NCI-H128 (cell line): ENCODE results near the gene MDN1.
A peak's percentile ranks its signal among the peaks of the same experiment; 100 is the strongest.

ENCODE experiments used
- DNase-seq: peaks from one replicate; lab custom pipeline; 2025; ENCODE audit not compliant: unreplicated experiment; lab: John Stamatoyannopoulos, UW

The MDN1 gene

GRCh38 chr6:89694428-89694827, 125.2 kb downstream of the MDN1 start:
- DNase-seq = no peak

GRCh38 chr6:89693207-89693606, 126.4 kb downstream of the MDN1 start:
- no peak for DNase-seq

GRCh38 chr6:89692256-89692655, 127.3 kb downstream of the MDN1 start:
- DNase-seq = no peak

- no peak for DNase-seq
Measured at GRCh38 chr6:89690944-89691324, 128.7 kb downstream of the MDN1 start.

GRCh38 chr6:89689732-89690131, 129.9 kb downstream of the MDN1 start:
- no peak for DNase-seq

- no peak for DNase-seq
Measured at GRCh38 chr6:89688328-89688727, 131.3 kb downstream of the MDN1 start.

GRCh38 chr6:89685311-89685710, 134.3 kb downstream of the MDN1 start:
- no peak for DNase-seq

GRCh38 chr6:89682991-89683390, 136.6 kb downstream of the MDN1 start:
- no peak for DNase-seq

GRCh38 chr6:89681983-89682564, 137.5 kb downstream of the MDN1 start:
- no peak for DNase-seq

- DNase-seq = no peak
Measured at GRCh38 chr6:89680551-89680950, 139.0 kb downstream of the MDN1 start.

- no peak for DNase-seq
Measured at GRCh38 chr6:89680150-89680549, 139.4 kb downstream of the MDN1 start.

GRCh38 chr6:89679215-89680120, 140.1 kb downstream of the MDN1 start:
- no peak for DNase-seq

GRCh38 chr6:89678531-89678930, 141.1 kb downstream of the MDN1 start:
- peak; percentile 13 for DNase-seq

- DNase-seq = no peak
Measured at GRCh38 chr6:89675949-89676748, 143.4 kb downstream of the MDN1 start.

- no peak for DNase-seq
Measured at GRCh38 chr6:89670935-89671565, 148.5 kb downstream of the MDN1 start.

GRCh38 chr6:89669002-89669401, 150.6 kb downstream of the MDN1 start:
- DNase-seq = no peak

- no peak for DNase-seq
Measured at GRCh38 chr6:89667872-89668556, 151.6 kb downstream of the MDN1 start.

- DNase-seq = no peak
Measured at GRCh38 chr6:89662659-89663223, 156.9 kb downstream of the MDN1 start.

GRCh38 chr6:89661559-89661958, 158.0 kb downstream of the MDN1 start:
- no peak for DNase-seq

- no peak for DNase-seq
Measured at GRCh38 chr6:89660981-89661380, 158.6 kb downstream of the MDN1 start.
